ENCODE measurements around the gene CD8B. TPM values are rescaled to one million over a fixed set of nuclear protein-coding genes. Genes with fewer than 3 reads are reported as not detected.
"Not testable (repeated sequence)": the region's sequence is repeated elsewhere in the genome, so short reads cannot be mapped to it uniquely, and the experiment has no call there.

Gene CD8B
- under 1 TPM in 2 of 8 experiments, not detected in 6; 0.25 to 0.43 TPM for total RNA-seq

GRCh38 chr2:86861628-86862379, at the start of gene CD8B:
TSS of gene CD8B (minus strand) at chr2:86861886. CDS start at chr2:86861865, 21 bp downstream.
- H3K4me3 ChIP-seq; in situ Hi-C loops (cut with MboI; ENCODE audit: low pct_unique_long_range_greater_than_20kb in 2 of 9, low sequenced_read_pairs in 9 of 9, unreplicated experiment in 9 of 9); H3K4me1 ChIP-seq (replicated peaks in 1 of 2); H3K27ac ChIP-seq: not testable (repeated sequence)
- 0 to 50% (median 3%) methylated on average over 2 to 5 of the region's 55 CpGs; no CpG with 5 or more reads in 7 of the 10 experiments for WGBS, 10 experiments
- peak in 1 of 8 experiments; percentile 41 for ATAC-seq (replicated peaks in 6 of 8)

DNA sequence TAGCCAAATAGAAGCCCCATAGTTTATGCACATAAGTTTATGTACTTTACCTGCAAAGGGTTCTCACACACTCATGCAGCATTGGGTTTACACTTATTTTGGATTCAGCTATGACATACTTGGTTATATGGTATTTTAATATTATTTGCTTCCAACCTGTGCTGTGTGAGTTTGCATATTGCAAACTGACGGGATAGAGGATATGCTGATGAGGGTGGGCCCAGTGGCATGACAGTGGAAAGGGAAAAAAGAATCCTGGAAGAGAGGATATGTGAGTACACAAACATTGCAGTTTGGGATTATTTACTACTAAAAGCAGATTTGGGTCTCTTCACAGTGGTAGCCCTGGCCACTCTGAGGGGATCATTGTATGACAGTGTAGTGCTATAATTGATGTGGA, 44.2 kb upstream of the CD8B start:
- no CpG with 5 or more reads among the region's 1 CpG for WGBS, 10 experiments
- H3K27ac ChIP-seq; H3K4me1 ChIP-seq (replicated peaks in 1 of 2); in situ Hi-C loops (cut with MboI; ENCODE audit: low pct_unique_long_range_greater_than_20kb in 2 of 9, low sequenced_read_pairs in 9 of 9, unreplicated experiment in 9 of 9); H3K4me3 ChIP-seq: not testable (repeated sequence)
- ATAC-seq (replicated peaks in 6 of 8): peak in 3 of 8 experiments; percentile 76 to 84 (median 84)

DNA sequence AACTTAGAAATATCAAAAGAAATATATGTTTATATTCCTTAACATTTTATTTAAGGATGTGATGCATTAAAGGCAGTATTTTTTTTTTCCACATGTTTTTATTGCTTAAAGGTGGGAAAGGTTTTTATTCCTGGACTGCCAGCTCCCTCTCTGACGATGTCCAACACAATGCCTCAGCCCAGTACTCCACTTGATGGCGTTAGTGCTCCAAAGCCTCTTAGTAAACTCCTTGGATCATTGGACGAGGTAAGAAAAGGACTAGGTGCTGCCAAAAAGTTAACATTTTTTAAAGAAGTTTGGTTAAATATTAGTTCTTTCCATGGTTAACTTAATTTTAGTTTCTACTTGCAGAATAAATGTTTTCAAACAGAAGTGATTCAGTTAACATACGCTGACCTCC, 39.0 kb upstream of the CD8B start:
- H3K27ac ChIP-seq; H3K4me1 ChIP-seq (replicated peaks in 1 of 2); in situ Hi-C loops (cut with MboI; ENCODE audit: low pct_unique_long_range_greater_than_20kb in 2 of 9, low sequenced_read_pairs in 9 of 9, unreplicated experiment in 9 of 9); H3K4me3 ChIP-seq: not testable (repeated sequence)
- ATAC-seq (replicated peaks in 6 of 8): peak in 3 of 8 experiments; percentile 29 to 42 (median 36)
- 59 to 60% methylated on average over 1 to 2 of the region's 4 CpGs; no CpG with 5 or more reads in 8 of the 10 experiments for WGBS, 10 experiments

GRCh38 chr2:86886026-86886425, 24.3 kb upstream of the CD8B start:
- in situ Hi-C loops (cut with MboI; ENCODE audit: low pct_unique_long_range_greater_than_20kb in 2 of 9, low sequenced_read_pairs in 9 of 9, unreplicated experiment in 9 of 9); H3K4me3 ChIP-seq; H3K27ac ChIP-seq; ATAC-seq (replicated peaks in 6 of 8); H3K4me1 ChIP-seq (replicated peaks in 1 of 2): not testable (repeated sequence)
- WGBS, 10 experiments: no CpG with 5 or more reads among the region's 3 CpGs

GRCh38 chr2:86882865-86883264, 21.2 kb upstream of the CD8B start:
- in situ Hi-C loops (cut with MboI; ENCODE audit: low pct_unique_long_range_greater_than_20kb in 2 of 9, low sequenced_read_pairs in 9 of 9, unreplicated experiment in 9 of 9); H3K4me1 ChIP-seq (replicated peaks in 1 of 2); H3K27ac ChIP-seq; H3K4me3 ChIP-seq: not testable (repeated sequence)
- peak in 2 of 8 experiments; percentile 48 to 75 for ATAC-seq (replicated peaks in 6 of 8)
- WGBS, 10 experiments: no CpG with 5 or more reads among the region's 2 CpGs

GRCh38 chr2:86882118-86882665, 20.5 kb upstream of the CD8B start:
- ATAC-seq (replicated peaks in 6 of 8); H3K27ac ChIP-seq; H3K4me1 ChIP-seq (replicated peaks in 1 of 2); in situ Hi-C loops (cut with MboI; ENCODE audit: low pct_unique_long_range_greater_than_20kb in 2 of 9, low sequenced_read_pairs in 9 of 9, unreplicated experiment in 9 of 9); H3K4me3 ChIP-seq: not testable (repeated sequence)
- WGBS, 10 experiments: 40 to 100% (median 92%) methylated on average over 1 to 2 of the region's 5 CpGs; no CpG with 5 or more reads in 3 of the 10 experiments

GRCh38 chr2:86878986-86879385, 17.3 kb upstream of the CD8B start:
- in situ Hi-C loops (cut with MboI; ENCODE audit: low pct_unique_long_range_greater_than_20kb in 2 of 9, low sequenced_read_pairs in 9 of 9, unreplicated experiment in 9 of 9); H3K27ac ChIP-seq; H3K4me1 ChIP-seq (replicated peaks in 1 of 2); H3K4me3 ChIP-seq: not testable (repeated sequence)
- WGBS, 10 experiments: 83% methylated on average over 1 of the region's 1 CpG; no CpG with 5 or more reads in 9 of the 10 experiments
- ATAC-seq (replicated peaks in 6 of 8): peak in 1 of 8 experiments; percentile 23

GRCh38 chr2:86870941-86871340, 9.3 kb upstream of the CD8B start:
- in situ Hi-C loops (cut with MboI; ENCODE audit: low pct_unique_long_range_greater_than_20kb in 2 of 9, low sequenced_read_pairs in 9 of 9, unreplicated experiment in 9 of 9); H3K4me3 ChIP-seq; ATAC-seq (replicated peaks in 6 of 8); H3K4me1 ChIP-seq (replicated peaks in 1 of 2); H3K27ac ChIP-seq: not testable (repeated sequence)
- WGBS, 10 experiments: no CpG with 5 or more reads among the region's 4 CpGs

GRCh38 chr2:86868895-86869468, 7.3 kb upstream of the CD8B start:
- peak in 4 of 8 experiments; percentile 16 to 80 (median 48) for ATAC-seq (replicated peaks in 6 of 8)
- H3K4me1 ChIP-seq (replicated peaks in 1 of 2); H3K4me3 ChIP-seq; H3K27ac ChIP-seq; in situ Hi-C loops (cut with MboI; ENCODE audit: low pct_unique_long_range_greater_than_20kb in 2 of 9, low sequenced_read_pairs in 9 of 9, unreplicated experiment in 9 of 9): not testable (repeated sequence)
- 53 to 100% (median 83%) methylated on average over 1 to 2 of the region's 2 CpGs; no CpG with 5 or more reads in 7 of the 10 experiments for WGBS, 10 experiments

DNA sequence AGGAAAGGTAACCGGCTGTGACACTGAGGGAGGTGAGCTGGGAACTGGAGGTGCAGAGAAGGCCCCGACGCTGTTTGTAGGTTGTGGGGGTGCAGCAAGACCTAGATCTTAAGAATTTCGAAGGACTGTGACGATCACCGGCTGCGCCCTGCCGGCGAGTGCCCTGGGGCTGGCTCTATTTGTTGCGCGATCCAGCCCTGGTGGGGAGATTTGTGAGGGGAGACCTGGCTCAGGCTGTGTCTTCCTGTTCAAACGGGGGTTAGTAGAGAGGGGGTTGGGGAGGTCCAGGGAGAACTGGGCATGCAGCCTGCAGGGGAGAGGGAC, 656 bp upstream of the CD8B start:
- H3K4me3 ChIP-seq: not testable (repeated sequence)
- no CpG with 5 or more reads among the region's 12 CpGs for WGBS, 10 experiments

DNA sequence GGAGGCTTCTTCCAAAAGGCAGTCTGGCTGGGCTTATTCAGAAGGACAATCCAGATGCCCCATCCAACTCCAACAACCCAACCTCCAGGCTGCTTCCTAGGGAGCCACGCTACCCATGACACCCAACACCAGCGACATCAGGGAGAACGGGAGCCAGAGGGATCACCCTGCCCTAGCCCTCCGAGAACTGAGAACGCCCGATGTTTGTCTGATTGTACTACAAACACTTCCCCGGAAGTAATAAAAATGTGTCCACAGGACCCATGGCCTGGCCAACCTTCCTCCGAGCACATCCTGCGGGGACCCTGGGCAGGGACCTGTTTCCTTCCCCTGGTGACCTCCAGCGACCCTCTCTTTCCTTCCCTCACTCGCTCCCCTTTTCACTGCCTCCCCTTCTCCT, 511 bp downstream of the CD8B start:
- H3K4me3 ChIP-seq; in situ Hi-C loops (cut with MboI; ENCODE audit: low pct_unique_long_range_greater_than_20kb in 2 of 9, low sequenced_read_pairs in 9 of 9, unreplicated experiment in 9 of 9); H3K4me1 ChIP-seq (replicated peaks in 1 of 2); H3K27ac ChIP-seq: not testable (repeated sequence)
- 0 to 100% (median 80%) methylated on average over 1 to 6 of the region's 11 CpGs; no CpG with 5 or more reads in 5 of the 10 experiments for WGBS, 10 experiments
- peak in 1 of 8 experiments; percentile 8 for ATAC-seq (replicated peaks in 6 of 8)

More for the DNA sequence above, 656 bp upstream of the CD8B start:
- H3K27ac ChIP-seq; in situ Hi-C loops (cut with MboI; ENCODE audit: low pct_unique_long_range_greater_than_20kb in 2 of 9, low sequenced_read_pairs in 9 of 9, unreplicated experiment in 9 of 9); ATAC-seq (replicated peaks in 6 of 8); H3K4me1 ChIP-seq (replicated peaks in 1 of 2): not testable (repeated sequence)

DNA sequence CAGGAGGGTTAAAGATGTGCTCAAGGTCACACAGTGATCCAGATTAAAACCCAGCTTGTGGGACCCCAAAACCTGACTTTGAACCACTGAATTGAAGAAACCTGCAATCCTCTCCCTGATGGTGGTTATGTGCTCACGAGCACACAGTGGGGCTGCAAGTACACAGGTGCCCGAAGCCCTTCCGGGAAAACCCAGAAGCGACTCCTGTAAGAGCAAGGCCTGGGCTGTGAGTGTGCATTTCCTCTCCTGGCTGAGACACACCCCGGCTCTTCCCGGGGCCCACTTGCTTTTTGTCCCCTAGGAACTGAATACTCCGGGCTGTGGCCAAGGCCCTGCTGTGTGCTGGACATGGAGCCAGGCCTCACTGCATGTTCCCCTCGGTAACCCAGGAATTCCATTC, 1.1 kb downstream of the CD8B start:
- H3K27ac ChIP-seq; H3K4me3 ChIP-seq; ATAC-seq (replicated peaks in 6 of 8); H3K4me1 ChIP-seq (replicated peaks in 1 of 2); in situ Hi-C loops (cut with MboI; ENCODE audit: low pct_unique_long_range_greater_than_20kb in 2 of 9, low sequenced_read_pairs in 9 of 9, unreplicated experiment in 9 of 9): not testable (repeated sequence)
- WGBS, 10 experiments: 20 to 100% methylated on average over 1 to 3 of the region's 8 CpGs; no CpG with 5 or more reads in 8 of the 10 experiments

GRCh38 chr2:86857688-86858087, 4.0 kb downstream of the CD8B start:
- H3K4me3 ChIP-seq; H3K4me1 ChIP-seq (replicated peaks in 1 of 2); H3K27ac ChIP-seq; ATAC-seq (replicated peaks in 6 of 8); in situ Hi-C loops (cut with MboI; ENCODE audit: low pct_unique_long_range_greater_than_20kb in 2 of 9, low sequenced_read_pairs in 9 of 9, unreplicated experiment in 9 of 9): not testable (repeated sequence)
- 75 to 83% (median 79%) methylated on average over 1 to 3 of the region's 5 CpGs; no CpG with 5 or more reads in 6 of the 10 experiments for WGBS, 10 experiments
